H1 (cell line): ENCODE data around the gene RBP4. TPM values are rescaled to one million over a fixed set of nuclear protein-coding genes. Genes with fewer than 3 reads are reported as not detected.

Experiments used
- ATF2 ChIP-seq: IDR thresholded peaks from 2 replicates; pipeline ENCODE4 v1.6.1; 2012; ENCODE audit warnings: low read length, inconsistent platforms
- ATF3 ChIP-seq: IDR thresholded peaks from 2 replicates; pipeline ENCODE4 v1.6.1; 2011; ENCODE audit warnings: low read depth, mild to moderate bottlenecking, low read length; ENCODE audit not compliant: insufficient read depth
- CHD2 ChIP-seq: IDR thresholded peaks from 2 replicates; pipeline ENCODE4 v1.6.1; 2012; ENCODE audit warnings: low read length, improper control_type of control experiment
- CHD7 ChIP-seq: fragments of 300-600 bp; sonication (generic); IDR thresholded peaks from 2 replicates; pipeline ENCODE4 v1.7.1; 2012; ENCODE audit warnings: low read length, moderate library complexity, mild to moderate bottlenecking, inconsistent platforms; ENCODE audit not compliant: insufficient replicate concordance
- EP300 ChIP-seq, 2 experiments: IDR thresholded peaks; 1 replicate in 1 of 2; 2 replicates in 1 of 2; pipeline ENCODE4 v1.6.1; 2011 to 2012; ENCODE audit warnings: low read depth in 2 of 2, low read length in 2 of 2, mild to moderate bottlenecking in 2 of 2, borderline replicate concordance in 1 of 2, inconsistent platforms in 1 of 2, moderate library complexity in 1 of 2
- EZH2 ChIP-seq: fragments of 200-600 bp; sonication (generic); IDR thresholded peaks from 2 replicates; pipeline ENCODE4 v1.7.1; 2012; ENCODE audit warnings: low read depth, mild to moderate bottlenecking, moderate library complexity, low read length, inconsistent platforms; ENCODE audit not compliant: severe bottlenecking
- SIX5 ChIP-seq: IDR thresholded peaks from 2 replicates; pipeline ENCODE4 v1.6.1; 2011; ENCODE audit warnings: mild to moderate bottlenecking, low read depth, low read length
- polyA plus RNA-seq, 7 experiments: library from polyadenylated mRNA; depleted of rRNA in 3 of 7; stranded (reverse) in 5 of 7; unstranded in 2 of 7; fragments of >200 nt in 5 of 7; fragments of 200-250 nt in 2 of 7; gene quantifications; 1 replicate in 5 of 7; 2 replicates in 1 of 7; 4 replicates in 1 of 7; pipeline versions ENCODE4 v1.2.1 to v1.2.3, GENCODE V29; 2011 to 2013; ENCODE audit warnings: missing spikeins in 2 of 7, mixed read lengths in 2 of 7
- total RNA-seq: library from RNA; stranded (reverse); fragmentation: NEBNext Ultra II Directional; extraction: Animal tissue kit (Norgen Biotek cat#: 25700); gene quantifications from 2 replicates; pipeline ENCODE4 v1.2.1, GENCODE V29; 2021

Gene RBP4
- total and polyA plus RNA-seq, 2 of the 8 experiments (the other 6 are each of a cell fraction or from before 2014, with no cell fraction given) = 0.42 to 0.97 TPM

- TF ChIP-seq CHD7 (no peak), ATF2 (no peak), SIX5 (no peak), CHD2 (no peak), EZH2 (no peak), EP300 (IDR thresholded peaks at IDR 0.05; ENCODE audit: borderline replicate concordance in 1 of 2, low read depth in 2 of 2, low read length in 2 of 2) (no peak), ATF3 (no peak)
Measured at GRCh38 chr10:93612311-93612710, 11.3 kb upstream of the RBP4 start, which contains the start of gene PDE6C (continued).
